K562 treated with DMSO at 1 percent for 48 hours (cell line): Measurements from ENCODE around the gene REXO4. TPM values are rescaled to one million over a fixed set of nuclear protein-coding genes. Genes with fewer than 3 reads are reported as not detected.

ENCODE experiments used
- total RNA-seq: library from RNA; unstranded; fragments of 300-600 nt; gene quantifications from 2 replicates; pipeline ENCODE4 v1.2.3, GENCODE V29; 2022; ENCODE audit warnings: low replicate concordance; ENCODE audit errors: extremely low read depth

REXO4 gene
- total RNA-seq = not detected in 2 replicates

GRCh38 chr9:133417541-133418461, at the start of gene REXO4:
TSS of gene REXO4 (minus strand) at chr9:133418010. CDS start at chr9:133417844, 166 bp downstream.

GRCh38 chr9:133459476-133460404, 41.9 kb upstream of the REXO4 start, which contains the start of gene CACFD1:
TSS of gene CACFD1 (plus strand) at chr9:133459978. CDS start at chr9:133460067, 89 bp downstream.

DNA sequence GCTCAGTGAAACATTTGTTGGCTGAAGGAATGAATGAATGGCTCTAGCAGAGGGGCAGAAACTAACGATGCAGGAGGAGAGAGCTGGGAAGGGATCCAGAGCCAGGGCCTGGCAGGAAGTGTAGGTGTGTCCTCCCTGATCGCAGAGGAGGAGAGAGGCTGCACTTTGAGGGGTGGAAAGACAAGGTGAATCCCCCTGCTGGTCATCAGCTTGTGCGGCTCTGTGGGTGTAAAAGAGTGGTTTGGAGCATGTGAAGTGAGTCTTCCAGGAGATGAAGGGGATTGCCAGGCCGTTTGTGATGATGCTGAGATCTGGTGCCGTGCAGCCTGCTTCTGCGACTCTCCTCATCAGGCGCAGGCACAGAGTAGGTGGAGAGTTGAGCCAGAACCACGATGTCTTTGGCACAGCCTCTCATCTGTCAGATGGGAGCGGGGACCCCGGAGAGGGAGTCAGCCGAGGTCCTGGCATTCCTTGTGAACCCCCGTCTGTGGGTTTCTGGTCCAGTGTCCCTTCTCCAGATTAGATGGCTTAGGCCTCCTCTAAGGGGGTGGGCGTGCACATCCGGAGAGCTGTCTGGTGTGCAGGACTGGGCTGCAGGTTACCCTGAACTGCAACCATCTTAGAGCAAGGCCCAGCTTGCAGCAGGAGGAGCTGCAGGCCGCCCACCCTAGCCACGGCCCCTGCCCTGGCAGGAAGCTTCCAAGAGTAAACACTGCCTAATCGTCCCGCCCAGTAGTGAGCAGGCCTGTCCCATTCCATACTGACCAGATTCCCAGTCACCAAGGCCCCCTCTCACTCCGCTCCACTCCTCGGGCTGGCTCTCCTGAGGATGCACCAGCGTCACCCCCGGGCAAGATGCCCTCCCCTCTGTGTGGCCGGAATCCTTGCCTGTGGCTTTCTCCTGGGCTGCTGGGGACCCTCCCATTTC, 4.1 kb upstream of the REXO4 start, which contains the start of gene ADAMTS13:
Gene ADAMTS13 (plus strand): TSS at position 753 of the 928 bp plus-strand sequence. CDS start 77 bp downstream, at position 830.

DNA sequence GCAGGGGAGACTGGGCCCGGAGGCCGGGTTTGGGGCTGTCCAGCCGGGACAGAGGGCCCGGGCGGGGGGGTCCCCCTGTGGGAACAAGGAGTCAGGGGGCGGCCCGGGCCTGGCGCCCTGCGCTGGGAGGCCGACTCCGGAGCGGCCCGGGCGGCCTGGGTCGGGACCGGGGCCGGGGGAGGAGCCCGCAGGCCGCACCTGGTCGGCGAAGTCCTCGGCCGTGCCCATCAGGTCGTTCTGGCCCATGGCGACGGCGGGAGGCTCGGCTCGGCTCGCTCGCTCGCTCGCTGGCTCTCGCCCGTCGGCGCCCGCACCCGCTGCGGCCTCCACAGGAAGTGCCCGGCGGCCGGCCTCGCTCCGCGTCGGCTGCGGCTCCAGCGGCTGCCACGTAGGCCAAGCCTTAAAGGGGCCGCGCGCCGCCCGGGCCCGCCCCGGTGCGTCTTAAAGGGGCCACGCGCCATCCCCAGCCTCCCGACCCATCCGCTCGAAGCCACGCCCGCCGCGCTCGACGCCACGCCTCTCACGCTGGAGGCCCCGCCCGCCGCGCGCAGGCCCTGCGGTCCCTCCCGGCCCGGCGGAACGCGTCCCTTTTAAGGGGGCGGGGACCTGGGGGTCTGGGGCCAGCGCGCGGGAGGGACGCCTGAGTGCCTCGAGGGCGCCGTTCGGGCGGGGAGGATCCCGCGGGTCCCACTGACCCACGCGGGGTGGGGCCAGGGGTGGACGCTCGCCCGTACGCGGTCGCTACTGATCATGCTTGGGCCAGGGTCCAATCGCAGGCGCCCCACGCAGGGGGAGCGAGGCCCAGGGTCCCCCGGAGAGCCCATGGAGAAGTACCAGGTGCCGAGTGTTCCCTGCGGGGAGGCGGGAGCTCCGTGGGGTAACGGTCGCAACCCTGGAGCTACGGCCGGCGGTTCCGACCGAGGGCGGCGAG, 41.8 kb downstream of the REXO4 start, which contains the start of the genes STKLD1 and SURF4:
Gene STKLD1 (plus strand): TSS at position 643 of the 931 bp plus-strand sequence. CDS start 108 bp downstream, at position 751.
Gene SURF4 (minus strand): TSS at position 337 of the 931 bp plus-strand sequence. CDS start 91 bp downstream, at position 246.

GRCh38 chr9:133356391-133357091, 61.3 kb downstream of the REXO4 start, which contains the start of the genes SURF1 and SURF2:
TSS of gene SURF1 (minus strand) at chr9:133356487. CDS start at chr9:133356453, 34 bp downstream.
TSS of gene SURF2 (plus strand) at chr9:133356550. CDS start at chr9:133356593, 43 bp downstream.

Other genes starting within 250 kb of the REXO4 start
- gene OBP2B, start 208.8 kb downstream of the REXO4 start, total RNA-seq = not detected in 2 replicates
- not detected in 2 replicates for gene ABO, start 142.8 kb downstream of the REXO4 start, total RNA-seq
- not detected in 2 replicates for gene SURF6, start 81.8 kb downstream of the REXO4 start, total RNA-seq
- not detected in 2 replicates for gene MED22, start 69.9 kb downstream of the REXO4 start, total RNA-seq
- 3,158 and 3,735 TPM in 2 replicates for gene RPL7A, start 69.8 kb downstream of the REXO4 start, total RNA-seq
- not detected in 2 replicates for gene SURF1, start 61.5 kb downstream of the REXO4 start, total RNA-seq
- gene SURF2, start 61.5 kb downstream of the REXO4 start, total RNA-seq = not detected in 2 replicates
- gene SURF4, start 42.0 kb downstream of the REXO4 start, total RNA-seq = 175 TPM in 1 of 2 replicates, not detected in the other
- not detected in 2 replicates for gene STKLD1, start 41.6 kb downstream of the REXO4 start, total RNA-seq
- gene ADAMTS13, start 4.4 kb upstream of the REXO4 start, total RNA-seq = not detected in 2 replicates
- gene CACFD1, start 42.0 kb upstream of the REXO4 start, total RNA-seq = not detected in 2 replicates
- gene SLC2A6, start 61.1 kb upstream of the REXO4 start, total RNA-seq = not detected in 2 replicates
- gene MYMK, start 106.9 kb upstream of the REXO4 start, total RNA-seq = not detected in 2 replicates
- not detected in 2 replicates for gene ADAMTSL2, start 116.7 kb upstream of the REXO4 start, total RNA-seq
- gene FAM163B, start 191.4 kb upstream of the REXO4 start, total RNA-seq = not detected in 2 replicates
- gene DBH, start 218.4 kb upstream of the REXO4 start, total RNA-seq = not detected in 2 replicates